ENCODE measurements around the gene TBR1. TPM values are rescaled to one million over a fixed set of nuclear protein-coding genes. Genes with fewer than 3 reads are reported as not detected.

The TBR1 gene
- total and polyA plus RNA-seq, 12 donors: 0.04 to 0.64 TPM; not detected in 10

GRCh38 chr2:161424891-161425727, 9.0 kb downstream of the TBR1 start:
- Histone ChIP-seq H3K4me1 (replicated peaks in 1 of 2) (peaks cover 3 to 11% of the 10 kb centered on the region in 2 donors), H3K27me3 (peaks cover 99% of the 10 kb centered on the region), H3K4me3 (no peak overlapping the region), H3K27ac (no peak overlapping the region), H3K36me3 (replicated peaks in 1 of 2) (no peaks in the 10 kb centered on the region), H3K9me3 (replicated peaks in 1 of 3) (no peaks in the 10 kb centered on the region)
- no peak for DNase-seq
- TF ChIP-seq CTCF (IDR thresholded peaks at IDR 0.05) (no peak), POLR2A (IDR thresholded peaks at IDR 0.05) (no peak)
- 27 to 29% (median 28%) methylated on average over 4 of the region's 4 CpGs for WGBS, 4 donors
- intact Hi-C loops (cut with DNase I): no loop called here

GRCh38 chr2:161425728-161426454, 9.8 kb downstream of the TBR1 start:
- intact Hi-C loops (cut with DNase I): no loop called here
- WGBS, 4 donors: 28 to 36% (median 31%) methylated on average over 17 of the region's 17 CpGs
- H3K4me1 ChIP-seq (replicated peaks in 1 of 2): peaks cover 3 to 11% of the 10 kb centered on the region in 2 donors
- H3K27me3 ChIP-seq: peaks cover 99% of the 10 kb centered on the region
- TF ChIP-seq POLR2A (IDR thresholded peaks at IDR 0.05) (no peak), CTCF (IDR thresholded peaks at IDR 0.05) (no peak)
- no peak overlapping the region for H3K27ac ChIP-seq
- DNase-seq: no peak
- no peaks in the 10 kb centered on the region for H3K9me3 ChIP-seq (replicated peaks in 1 of 3)
- H3K36me3 ChIP-seq (replicated peaks in 1 of 2): no peaks in the 10 kb centered on the region
- H3K4me3 ChIP-seq: no peak overlapping the region

GRCh38 chr2:161426455-161426921, 10.4 kb downstream of the TBR1 start:
- no peaks in the 10 kb centered on the region for H3K36me3 ChIP-seq (replicated peaks in 1 of 2)
- 19 to 23% (median 20%) methylated on average over 13 of the region's 13 CpGs for WGBS, 4 donors
- H3K27me3 ChIP-seq: peaks cover 98% of the 10 kb centered on the region
- no peaks in the 10 kb centered on the region for H3K9me3 ChIP-seq (replicated peaks in 1 of 3)
- DNase-seq: no peak
- peaks cover 3 to 11% of the 10 kb centered on the region in 2 donors for H3K4me1 ChIP-seq (replicated peaks in 1 of 2)
- H3K27ac ChIP-seq: no peak overlapping the region
- intact Hi-C loops (cut with DNase I): no loop called here
- TF ChIP-seq POLR2A (IDR thresholded peaks at IDR 0.05) (no peak), CTCF (IDR thresholded peaks at IDR 0.05) (peak in 1 of 6 experiments; percentile 15)
- no peak overlapping the region for H3K4me3 ChIP-seq

- H3K4me3 ChIP-seq: peak overlapping the region in 1 of 4 donors; percentile 7
- H3K27ac ChIP-seq: no peak overlapping the region
- TF ChIP-seq POLR2A (IDR thresholded peaks at IDR 0.05): no peak
- TF ChIP-seq CTCF (IDR thresholded peaks at IDR 0.05): no peak
- H3K9me3 ChIP-seq (replicated peaks in 1 of 3): no peaks in the 10 kb centered on the region
- H3K36me3 ChIP-seq (replicated peaks in 1 of 2): no peaks in the 10 kb centered on the region
- H3K4me1 ChIP-seq (replicated peaks in 1 of 2): peaks cover 3 to 11% of the 10 kb centered on the region in 2 donors
- DNase-seq: no peak
- H3K27me3 ChIP-seq: peaks cover 92% of the 10 kb centered on the region
- WGBS, 4 donors: 8 to 13% (median 9%) methylated on average over 32 to 54 of the region's 54 CpGs
- intact Hi-C loops (cut with DNase I): no loop called here
These were observed 11.0 kb downstream of the TBR1 start for GRCh38 chr2:161426922-161427663.

Data from adrenal gland (tissue), 12 donors.